Mesothelial cell of epicardium (in vitro differentiated cells): Measurements from ENCODE around the gene UGT1A7. TPM values are rescaled to one million over a fixed set of nuclear protein-coding genes. Genes with fewer than 3 reads are reported as not detected.
"Not testable (repeated sequence)": the region's sequence is repeated elsewhere in the genome, so short reads cannot be mapped to it uniquely, and the experiment has no call there.

Experiments
- DNase-seq, 2 experiments: peaks; one replicate each; pipeline ENCODE4 v3.0.0; 2021; ENCODE audit warnings: low spot score in 2 of 2; ENCODE audit not compliant: unreplicated experiment in 2 of 2
- H3K27ac Mint-ChIP-seq: 2 replicates; pipeline ENCODE4 v1.8.0; 2021; ENCODE audit warnings: mixed read lengths
- H3K27me3 Mint-ChIP-seq: 2 replicates; pipeline ENCODE4 v1.8.0; 2021; ENCODE audit warnings: low read depth, mixed read lengths
- H3K36me3 Mint-ChIP-seq: 2 replicates; pipeline ENCODE4 v1.8.0; 2021; ENCODE audit warnings: mixed read lengths
- H3K4me1 Mint-ChIP-seq: 2 replicates; pipeline ENCODE4 v1.8.0; 2021; ENCODE audit warnings: mixed read lengths
- H3K4me3 Mint-ChIP-seq: 2 replicates; pipeline ENCODE4 v1.8.0; 2021; ENCODE audit warnings: mild to moderate bottlenecking, moderate library complexity, mixed read lengths
- H3K9me3 Mint-ChIP-seq: 2 replicates; pipeline ENCODE4 v1.8.0; 2021; ENCODE audit warnings: mixed read lengths
- total RNA-seq: library from RNA; stranded (reverse); gene quantifications from 3 replicates; pipeline ENCODE4 v1.2.1, GENCODE V29; 2021
- TF ChIP-seq, protein P1 (sequence below): fragments of 200-600 bp; sonication (generic); IDR thresholded peaks from one replicate; pipeline ENCODE4 v1.5.0; 2021; ENCODE audit warnings: antibody characterized with exemption; ENCODE audit not compliant: unreplicated experiment

UGT1A7 gene
- total RNA-seq: not detected in 3 replicates

DNA sequence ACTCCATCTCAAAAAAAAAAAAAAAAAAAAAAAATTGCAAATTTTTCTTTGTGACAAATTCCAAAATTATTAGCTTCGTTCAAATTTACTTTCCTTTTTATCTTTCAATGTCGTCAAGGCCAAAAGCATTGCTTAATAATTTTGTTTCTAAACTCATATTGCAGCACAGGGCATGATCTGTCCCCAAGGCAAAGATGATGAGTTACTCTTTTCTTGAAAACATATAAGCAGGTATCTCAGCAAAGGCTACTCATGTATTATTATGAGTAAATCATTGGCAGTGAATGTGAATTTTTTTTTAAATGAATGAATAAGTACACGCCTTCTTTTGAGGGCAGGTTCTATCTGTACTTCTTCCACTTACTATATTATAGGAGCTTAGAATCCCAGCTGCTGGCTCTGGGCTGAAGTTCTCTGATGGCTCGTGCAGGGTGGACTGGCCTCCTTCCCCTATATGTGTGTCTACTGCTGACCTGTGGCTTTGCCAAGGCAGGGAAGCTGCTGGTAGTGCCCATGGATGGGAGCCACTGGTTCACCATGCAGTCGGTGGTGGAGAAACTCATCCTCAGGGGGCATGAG is at the start of gene UGT1A7:
Gene UGT1A7, plus strand, starts transcription at position 381 of the 579 bp plus-strand sequence. Its CDS starts 37 bp downstream, at position 418.
- no peaks in the 10 kb centered on the region for H3K36me3 Mint-ChIP-seq
- H3K4me1 Mint-ChIP-seq: no peaks in the 10 kb centered on the region
- TF ChIP-seq, protein P1, sequence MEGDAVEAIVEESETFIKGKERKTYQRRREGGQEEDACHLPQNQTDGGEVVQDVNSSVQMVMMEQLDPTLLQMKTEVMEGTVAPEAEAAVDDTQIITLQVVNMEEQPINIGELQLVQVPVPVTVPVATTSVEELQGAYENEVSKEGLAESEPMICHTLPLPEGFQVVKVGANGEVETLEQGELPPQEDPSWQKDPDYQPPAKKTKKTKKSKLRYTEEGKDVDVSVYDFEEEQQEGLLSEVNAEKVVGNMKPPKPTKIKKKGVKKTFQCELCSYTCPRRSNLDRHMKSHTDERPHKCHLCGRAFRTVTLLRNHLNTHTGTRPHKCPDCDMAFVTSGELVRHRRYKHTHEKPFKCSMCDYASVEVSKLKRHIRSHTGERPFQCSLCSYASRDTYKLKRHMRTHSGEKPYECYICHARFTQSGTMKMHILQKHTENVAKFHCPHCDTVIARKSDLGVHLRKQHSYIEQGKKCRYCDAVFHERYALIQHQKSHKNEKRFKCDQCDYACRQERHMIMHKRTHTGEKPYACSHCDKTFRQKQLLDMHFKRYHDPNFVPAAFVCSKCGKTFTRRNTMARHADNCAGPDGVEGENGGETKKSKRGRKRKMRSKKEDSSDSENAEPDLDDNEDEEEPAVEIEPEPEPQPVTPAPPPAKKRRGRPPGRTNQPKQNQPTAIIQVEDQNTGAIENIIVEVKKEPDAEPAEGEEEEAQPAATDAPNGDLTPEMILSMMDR: no peak
- H3K27me3 Mint-ChIP-seq: peaks cover 56% of the 10 kb centered on the region
- no peak for DNase-seq
- H3K27ac Mint-ChIP-seq: no peak within 1 kb of the TSS
- H3K4me3 Mint-ChIP-seq: no peak within 1 kb of the TSS
- H3K9me3 Mint-ChIP-seq: no peaks in the 10 kb centered on the region

DNA sequence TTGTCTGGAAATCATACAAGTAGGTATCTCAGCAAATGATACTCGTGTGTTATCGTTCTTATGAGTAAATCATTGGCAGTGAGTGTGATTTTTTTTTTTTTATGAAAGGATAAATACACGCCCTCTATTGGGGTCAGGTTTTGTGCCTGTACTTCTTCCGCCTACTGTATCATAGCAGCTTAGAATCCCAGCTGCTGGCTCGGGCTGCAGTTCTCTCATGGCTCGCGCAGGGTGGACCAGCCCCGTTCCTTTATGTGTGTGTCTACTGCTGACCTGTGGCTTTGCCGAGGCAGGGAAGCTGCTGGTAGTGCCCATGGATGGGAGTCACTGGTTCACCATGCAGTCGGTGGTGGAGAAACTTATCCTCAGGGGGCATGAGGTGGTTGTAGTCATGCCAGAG is 45.4 kb upstream of the UGT1A7 start, which contains the start of gene UGT1A10:
Gene UGT1A10, plus strand, starts transcription at position 143 of the 400 bp plus-strand sequence. Its CDS starts 75 bp downstream, at position 218.
- Mint-ChIP-seq H3K9me3 (peaks cover 25% of the 10 kb centered on the region), H3K27me3 (peaks cover 34% of the 10 kb centered on the region)
- H3K27ac Mint-ChIP-seq, H3K36me3 Mint-ChIP-seq, H3K4me3 Mint-ChIP-seq, H3K4me1 Mint-ChIP-seq, DNase-seq: not testable (repeated sequence)

DNA sequence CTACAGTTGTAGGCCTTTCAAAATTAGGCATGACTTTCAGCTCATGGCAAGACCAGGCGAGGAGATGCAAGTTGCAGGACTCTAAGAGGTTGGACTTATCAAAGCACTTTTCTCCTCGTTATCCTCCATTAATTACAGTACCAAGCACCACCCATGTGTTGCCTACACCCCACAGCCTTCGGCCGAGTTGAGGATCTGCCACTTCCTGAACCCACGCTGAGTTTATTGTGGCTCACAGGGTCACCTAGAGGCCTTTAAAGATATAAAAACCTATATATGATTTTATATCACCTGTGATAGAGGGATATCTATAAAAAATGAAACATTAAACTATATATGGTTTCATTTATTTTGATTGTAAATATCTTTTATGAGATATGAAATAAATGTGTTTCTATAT is 42.9 kb upstream of the UGT1A7 start:
- no peaks in the 10 kb centered on the region for H3K4me1 Mint-ChIP-seq
- peaks cover 30% of the 10 kb centered on the region for H3K27me3 Mint-ChIP-seq
- no peak overlapping the region for H3K4me3 Mint-ChIP-seq
- H3K27ac Mint-ChIP-seq: no peak overlapping the region
- no peak for DNase-seq
- peaks cover 19% of the 10 kb centered on the region for H3K9me3 Mint-ChIP-seq
- TF ChIP-seq, protein P1: no peak
- H3K36me3 Mint-ChIP-seq: no peaks in the 10 kb centered on the region

DNA sequence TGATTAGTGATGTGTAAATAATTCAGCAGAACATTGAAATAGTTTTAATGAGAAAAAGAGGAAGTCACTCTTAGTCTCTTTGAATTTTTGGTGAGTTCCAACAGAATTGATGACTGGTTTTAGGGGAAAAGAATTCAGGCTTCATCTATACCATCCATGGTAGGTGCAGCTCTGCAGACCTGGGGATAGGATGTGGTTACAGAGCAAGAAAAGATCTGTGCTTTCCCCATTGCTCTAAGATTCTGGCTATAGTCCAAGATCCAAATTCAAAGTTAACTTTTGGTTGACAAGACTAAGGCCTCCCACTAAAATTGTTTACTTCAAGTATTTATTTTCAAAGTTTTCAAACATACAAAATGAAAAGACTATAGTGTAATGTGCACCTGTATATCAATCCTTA is 41.8 kb upstream of the UGT1A7 start:
- TF ChIP-seq, protein P1: no peak
- peaks cover 22% of the 10 kb centered on the region for H3K27me3 Mint-ChIP-seq
- H3K27ac Mint-ChIP-seq: no peak overlapping the region
- DNase-seq: no peak
- H3K4me3 Mint-ChIP-seq: no peak overlapping the region
- H3K36me3 Mint-ChIP-seq: no peaks in the 10 kb centered on the region
- H3K4me1 Mint-ChIP-seq: no peaks in the 10 kb centered on the region
- H3K9me3 Mint-ChIP-seq: peaks cover 21% of the 10 kb centered on the region

DNA sequence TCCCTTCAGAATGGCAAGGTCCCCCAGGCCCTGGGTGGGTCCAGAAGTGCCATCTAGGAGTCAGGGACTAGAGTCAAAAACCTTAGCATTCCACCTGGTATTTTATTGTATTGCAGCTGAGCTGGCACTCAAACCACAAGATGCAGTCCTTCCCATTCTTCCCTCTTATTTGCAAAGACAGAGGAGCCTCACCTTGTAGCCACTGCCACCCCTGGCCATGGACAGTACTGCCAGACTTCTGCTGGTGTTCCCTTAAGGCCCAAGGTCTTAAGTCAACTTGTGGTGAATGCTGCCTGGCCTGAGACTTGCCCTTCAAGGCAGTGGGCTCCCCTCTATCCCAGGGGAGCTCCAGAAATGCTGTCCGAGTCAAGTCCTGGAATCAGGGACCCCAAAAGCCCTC is 38.6 kb upstream of the UGT1A7 start:
- no peaks in the 10 kb centered on the region for H3K4me1 Mint-ChIP-seq
- no peak for DNase-seq
- no peak overlapping the region for H3K27ac Mint-ChIP-seq
- H3K27me3 Mint-ChIP-seq: peaks cover 11% of the 10 kb centered on the region
- no peak overlapping the region for H3K4me3 Mint-ChIP-seq
- H3K9me3 Mint-ChIP-seq: peaks cover 39% of the 10 kb centered on the region
- no peaks in the 10 kb centered on the region for H3K36me3 Mint-ChIP-seq
- TF ChIP-seq, protein P1: no peak

DNA sequence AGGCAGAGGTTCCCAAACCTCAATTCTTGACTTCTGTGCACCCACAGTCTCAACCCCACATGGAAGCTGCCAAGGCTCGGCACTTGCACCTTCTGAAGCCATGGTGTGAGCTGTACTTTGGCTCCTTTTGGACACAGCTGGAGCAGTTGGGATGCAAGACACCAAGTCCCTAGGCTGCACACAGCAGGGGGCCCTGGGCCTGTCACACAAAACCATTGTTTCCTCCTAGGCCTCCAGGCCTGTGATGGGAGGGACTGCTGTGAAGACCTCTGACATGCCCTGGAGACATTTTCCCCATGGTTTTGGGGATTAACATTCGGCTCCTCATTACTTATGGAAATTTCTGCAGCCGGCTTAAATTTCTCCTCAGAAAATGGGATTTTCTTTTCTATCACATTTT is 35.7 kb upstream of the UGT1A7 start:
- H3K27me3 Mint-ChIP-seq, H3K4me3 Mint-ChIP-seq, H3K27ac Mint-ChIP-seq, H3K36me3 Mint-ChIP-seq, DNase-seq, H3K4me1 Mint-ChIP-seq: not testable (repeated sequence)
- H3K9me3 Mint-ChIP-seq: peaks cover 39% of the 10 kb centered on the region

DNA sequence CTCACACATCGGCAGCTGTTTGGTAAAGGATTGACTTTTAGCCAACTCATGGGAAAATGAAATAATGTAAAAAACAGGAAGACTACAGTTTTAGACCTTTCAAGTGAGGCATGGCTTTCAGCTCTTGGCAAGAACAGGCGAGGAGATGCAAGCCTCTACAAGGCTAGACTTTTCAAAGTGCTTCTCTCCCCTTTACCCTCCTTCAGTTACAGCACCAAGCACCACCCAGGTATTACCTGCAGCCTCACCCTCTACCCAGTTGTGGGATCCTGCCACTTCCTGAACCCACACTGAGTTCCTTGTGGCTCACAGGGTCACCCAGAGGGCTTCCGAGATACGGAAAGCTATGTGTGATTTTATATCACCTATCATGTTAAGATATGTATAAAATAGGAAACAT is 30.7 kb upstream of the UGT1A7 start:
- no peaks in the 10 kb centered on the region for H3K4me1 Mint-ChIP-seq
- H3K9me3 Mint-ChIP-seq: peaks cover 17% of the 10 kb centered on the region
- TF ChIP-seq, protein P1: no peak
- no peak overlapping the region for H3K4me3 Mint-ChIP-seq
- H3K27me3 Mint-ChIP-seq: peaks cover 32% of the 10 kb centered on the region
- no peaks in the 10 kb centered on the region for H3K36me3 Mint-ChIP-seq
- no peak overlapping the region for H3K27ac Mint-ChIP-seq
- DNase-seq: no peak
